Measurements from ENCODE around the gene HHAT.

HHAT gene

DNA sequence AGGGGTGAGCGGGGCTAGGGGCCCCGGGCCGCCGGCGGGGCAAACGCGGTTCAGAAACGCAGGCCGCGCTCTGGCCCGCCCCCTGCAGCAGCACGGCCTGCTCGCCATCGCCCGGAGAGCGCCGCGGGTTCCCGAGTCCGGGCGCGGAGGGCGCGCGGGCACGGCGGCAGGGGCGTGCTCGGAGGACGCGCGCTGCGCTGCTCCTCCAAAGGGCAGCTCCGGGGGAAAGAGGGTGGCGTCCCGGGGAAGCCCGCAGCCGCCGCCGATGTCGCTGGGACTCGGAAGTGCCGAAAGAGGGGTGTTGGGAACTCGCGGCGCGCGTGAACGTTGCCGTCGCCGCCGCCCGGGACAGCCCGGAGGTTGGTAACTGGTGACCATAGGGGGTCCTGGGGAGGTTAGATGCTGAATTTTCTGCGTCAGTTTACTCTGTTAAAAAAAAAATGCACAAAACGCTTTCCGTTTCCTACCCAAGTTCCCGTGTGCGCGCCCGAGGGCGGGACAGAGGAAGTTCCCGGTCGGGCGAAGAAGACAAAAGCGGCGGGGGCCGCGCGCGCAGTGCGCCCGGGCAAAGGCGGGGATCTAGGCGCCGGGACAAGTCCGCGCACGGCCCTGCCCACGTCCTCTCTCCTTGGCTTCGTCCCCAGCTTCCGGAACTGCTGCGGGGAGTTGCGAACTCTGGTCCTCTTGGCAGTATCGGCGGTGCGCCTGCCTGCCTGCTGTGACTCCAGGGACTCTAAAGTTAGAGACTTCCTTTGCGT is at the start of gene HHAT:
Gene HHAT, plus strand, starts transcription at position 157 of the 758 bp plus-strand sequence. CDS start 20,074 bp downstream, outside the sequence.
- DNase-seq, result peak; percentile 86

DNA sequence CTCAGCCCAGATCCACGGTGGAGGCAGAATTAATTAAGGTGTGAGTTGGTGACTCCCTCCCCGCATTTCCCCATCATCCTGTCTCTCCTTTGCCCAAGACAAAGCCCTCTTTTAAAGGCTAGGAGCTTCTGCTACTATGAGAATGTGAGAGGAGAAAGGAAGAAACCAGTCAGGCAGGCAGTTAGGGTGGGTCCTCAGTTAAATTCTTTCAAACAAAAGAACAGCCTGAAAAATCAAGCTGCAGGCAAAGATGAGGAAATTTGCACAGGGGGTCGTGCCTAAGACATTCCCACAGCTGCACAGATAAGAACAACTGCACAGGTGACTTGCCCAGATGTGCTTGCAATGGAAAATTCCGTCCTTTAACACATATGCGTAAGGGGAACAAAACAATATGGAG is 48.5 kb upstream of the HHAT start:
- DNase-seq, result no peak

DNA sequence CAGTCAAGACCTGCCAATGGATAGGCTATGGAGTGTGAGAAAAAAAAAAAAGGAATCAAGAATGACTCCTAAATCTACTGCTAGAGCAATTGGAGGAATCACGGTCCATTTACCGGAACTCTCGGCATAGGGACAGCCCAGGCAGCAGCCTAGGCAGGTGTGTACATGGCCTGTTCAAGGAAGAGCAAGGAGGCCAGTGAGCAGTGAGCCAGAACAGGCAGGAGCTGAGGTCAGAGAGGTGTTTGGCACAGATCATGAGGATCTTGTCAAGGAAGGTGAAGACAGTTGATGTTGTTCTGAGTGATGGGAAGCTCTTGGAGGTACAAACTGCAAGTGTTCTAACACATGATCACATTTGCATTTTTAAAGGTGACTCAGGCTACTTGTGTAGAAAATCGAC is 40.6 kb upstream of the HHAT start:
- no peak for DNase-seq

GRCh38 chr1:210289248-210289647 is 39.5 kb upstream of the HHAT start:
- DNase-seq, result no peak

DNA sequence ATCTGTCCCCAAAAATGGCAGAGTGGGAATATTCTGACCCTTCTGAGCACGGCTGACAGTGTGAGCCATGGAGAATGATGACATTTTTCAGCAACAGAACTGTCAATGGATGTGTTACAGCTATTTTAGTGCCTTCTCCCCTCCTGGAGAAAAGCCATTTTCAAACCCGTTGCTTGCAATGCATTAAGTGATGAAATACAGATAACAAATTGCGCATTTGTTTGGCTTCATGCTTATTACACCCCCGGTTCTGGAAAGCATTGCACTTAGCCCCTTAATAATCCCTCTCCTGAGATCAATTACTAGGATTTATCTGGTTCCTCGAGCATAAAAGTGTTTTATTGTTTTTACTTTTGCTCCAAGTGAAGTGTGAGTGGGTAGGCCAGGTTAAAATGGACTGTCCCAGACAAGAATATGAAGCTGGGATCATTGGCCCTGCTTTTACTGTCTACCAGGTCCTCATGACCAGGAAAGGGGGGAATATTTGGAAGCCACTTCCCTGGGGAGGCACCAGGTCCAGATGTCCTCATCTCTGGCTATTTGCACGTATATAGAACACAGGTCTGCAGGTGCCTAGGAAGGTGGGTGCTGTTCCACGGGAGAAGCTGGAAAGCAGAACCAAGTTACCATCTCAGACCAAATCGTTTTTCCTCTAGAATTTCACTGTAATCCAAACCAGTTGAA is 37.5 kb upstream of the HHAT start:
- no peak for DNase-seq

GRCh38 chr1:210291786-210292230 is 36.9 kb upstream of the HHAT start:
- no peak for DNase-seq

DNA sequence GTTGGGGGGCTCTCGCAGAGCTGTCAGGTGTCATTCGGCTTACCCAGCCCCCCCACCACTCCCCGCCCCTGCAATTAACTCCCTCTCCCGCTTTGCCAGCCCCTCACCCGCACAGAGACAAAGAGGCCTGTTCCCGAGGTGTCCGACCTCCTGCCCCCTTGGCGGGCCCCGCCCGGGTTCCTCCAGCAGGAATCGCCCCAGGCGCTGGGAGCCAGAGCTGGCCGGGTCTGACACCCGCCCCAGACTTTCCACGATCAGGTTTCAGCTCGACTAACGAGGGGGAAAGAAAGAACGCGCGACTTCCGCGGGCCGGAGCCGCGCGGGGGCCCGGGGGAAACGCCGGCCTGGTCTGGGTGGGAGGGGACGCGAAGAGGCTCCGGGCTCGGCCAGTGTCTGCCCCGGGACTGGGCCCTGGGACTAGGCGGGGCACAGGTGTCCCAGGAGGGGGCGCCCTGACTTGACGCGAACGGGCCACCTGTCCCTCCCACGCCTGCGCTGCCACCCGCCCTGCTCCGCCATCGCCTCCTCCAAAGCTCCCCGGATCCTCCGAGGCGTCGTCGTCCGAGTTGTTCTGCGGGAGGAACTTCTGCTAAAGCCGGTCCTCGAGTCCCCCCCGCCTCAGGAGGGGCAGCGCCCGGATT is 36.4 kb upstream of the HHAT start:
- peak; percentile 78 for DNase-seq

- DNase-seq, result no peak
Measured at GRCh38 chr1:210293171-210293607, 35.5 kb upstream of the HHAT start.

DNA sequence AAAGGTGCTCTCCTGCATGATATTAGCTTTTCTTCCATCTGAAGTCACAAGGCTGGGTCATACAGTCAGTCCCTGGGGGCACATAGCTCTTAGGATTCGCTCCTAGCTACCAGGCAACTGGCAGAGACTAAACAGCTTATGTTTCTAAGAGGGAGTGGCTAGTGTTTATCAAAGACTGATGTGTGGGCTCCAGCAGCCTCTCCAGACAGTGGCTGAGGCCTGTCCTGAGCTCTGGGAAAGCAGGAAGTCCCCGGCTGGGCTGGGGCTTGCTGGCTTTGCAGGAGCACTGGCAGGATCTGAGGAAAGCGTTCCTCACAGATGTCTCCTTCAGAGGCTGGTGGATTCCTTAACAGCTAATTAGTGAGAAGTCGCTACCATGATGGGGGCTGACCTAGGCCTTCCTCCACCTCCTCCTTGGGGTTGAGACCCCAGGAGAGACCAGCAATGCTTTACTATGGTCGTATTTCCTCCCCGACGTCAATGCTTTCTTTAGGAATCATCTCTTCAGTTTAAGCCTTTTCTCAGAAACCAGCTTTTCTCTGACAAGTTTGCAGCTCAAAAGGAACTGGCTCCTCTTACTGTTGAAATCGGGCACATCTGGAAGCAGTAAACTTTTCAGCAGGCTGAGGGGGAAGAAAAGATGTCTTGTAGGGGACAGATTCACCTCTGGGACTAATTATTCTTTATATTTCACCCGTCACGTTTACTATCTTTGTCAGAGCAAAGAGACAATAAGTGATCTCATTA is 33.5 kb upstream of the HHAT start:
- DNase-seq, result no peak

DNA sequence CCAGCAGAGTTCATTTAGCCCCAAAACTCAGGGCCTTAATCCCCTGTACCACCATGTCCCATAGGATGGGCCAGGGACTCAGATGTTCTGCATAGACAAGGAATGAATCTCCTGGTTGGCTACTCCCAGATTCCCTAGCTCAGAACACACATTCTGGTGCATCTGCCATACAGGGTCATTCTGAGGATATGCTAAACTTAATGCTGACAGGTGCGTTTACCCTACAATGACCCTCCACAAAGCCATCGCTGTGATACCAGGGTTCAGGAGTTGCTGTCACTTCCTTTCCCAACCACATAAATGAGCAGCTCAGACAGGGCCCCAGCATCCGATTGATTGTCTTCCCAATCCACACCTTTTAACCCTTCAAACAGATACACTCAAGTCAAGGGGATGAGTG is 32.0 kb upstream of the HHAT start:
- DNase-seq, result no peak

DNA sequence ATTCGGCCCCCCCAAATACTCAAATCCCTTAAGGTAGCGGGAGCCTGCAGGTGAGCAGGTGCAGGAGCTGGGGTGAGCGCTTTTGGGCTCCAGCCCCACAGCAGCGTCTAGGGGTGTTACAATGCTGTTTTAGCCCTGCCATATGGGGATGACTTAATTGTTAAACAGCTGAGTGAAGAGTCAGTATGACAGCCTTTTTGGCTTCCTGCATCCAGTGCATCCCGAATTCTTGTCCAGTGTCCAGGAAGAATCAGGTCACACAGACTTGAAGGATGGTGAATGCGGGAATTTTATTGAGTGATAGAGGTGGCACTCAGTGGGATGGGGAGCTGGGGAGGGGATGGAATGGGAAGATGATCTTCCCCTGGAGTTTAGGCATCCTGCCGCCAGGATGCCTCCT is 30.4 kb upstream of the HHAT start:
- DNase-seq, result no peak

DNA sequence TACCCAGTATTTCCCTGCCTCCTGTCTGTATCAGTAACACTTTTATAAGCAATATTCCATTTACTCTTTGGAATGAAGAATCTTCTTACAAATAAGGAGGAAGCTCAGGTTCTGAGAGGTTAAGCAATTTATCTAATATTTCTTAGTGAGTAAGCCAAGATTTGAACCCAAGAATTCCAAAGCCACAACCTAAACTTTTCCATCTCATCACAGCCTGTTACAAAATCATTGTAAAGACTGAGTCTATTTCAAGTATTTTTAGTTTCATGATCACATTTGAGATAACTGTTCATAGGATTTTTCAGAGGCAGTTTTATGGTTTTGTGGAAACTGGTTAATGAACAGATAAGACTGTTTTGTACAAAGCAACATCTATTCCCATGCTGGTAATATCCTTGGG is 29.8 kb upstream of the HHAT start:
- DNase-seq, result no peak

- DNase-seq, result no peak
Measured at GRCh38 chr1:210299501-210299900, 29.2 kb upstream of the HHAT start.

GRCh38 chr1:210300923-210301614 is 27.6 kb upstream of the HHAT start:
- DNase-seq, result no peak

GRCh38 chr1:210301615-210302000 is 27.1 kb upstream of the HHAT start:
- DNase-seq, result no peak

GRCh38 chr1:210302501-210302900 is 26.2 kb upstream of the HHAT start:
- DNase-seq, result no peak

GRCh38 chr1:210303391-210303790 is 25.3 kb upstream of the HHAT start:
- DNase-seq, result no peak

DNA sequence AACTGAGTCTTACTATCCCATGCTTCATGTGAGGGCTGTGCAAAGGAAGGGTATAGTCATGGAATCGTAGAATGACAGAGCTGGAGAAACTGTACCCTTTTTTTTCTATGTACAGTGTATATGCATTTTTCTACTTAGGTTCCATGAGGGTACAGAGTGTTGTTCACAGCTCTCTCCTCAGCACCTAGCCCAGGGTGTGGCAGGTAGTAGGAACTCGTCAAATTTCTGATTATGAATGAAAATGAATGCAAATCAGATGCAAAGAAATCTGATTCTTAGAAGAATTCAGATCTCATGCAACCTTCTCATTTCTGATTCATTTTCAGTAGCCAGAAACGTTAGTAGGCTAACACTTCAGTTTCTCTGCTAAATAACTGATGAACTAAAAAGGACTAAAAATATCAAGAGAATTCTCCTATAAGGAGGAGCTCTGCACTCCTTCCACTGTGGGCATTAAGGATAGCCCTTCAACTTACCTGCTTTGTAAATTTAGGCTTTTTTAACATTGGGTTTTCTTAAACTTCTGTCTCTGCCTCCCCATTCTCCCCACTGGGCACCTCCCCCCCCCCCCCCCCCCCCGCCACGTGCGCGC is 18.0 kb upstream of the HHAT start:
- no peak for DNase-seq

GRCh38 chr1:210311726-210312493 is 16.8 kb upstream of the HHAT start:
- DNase-seq, result no peak

- no peak for DNase-seq
Measured at GRCh38 chr1:210313046-210313595, 15.6 kb upstream of the HHAT start.

GRCh38 chr1:210313921-210314320 is 14.8 kb upstream of the HHAT start:
- no peak for DNase-seq

All from activated effector memory CD4-positive, alpha-beta T cell treated with anti-CD3 and anti-CD28 coated beads, Interleukin-2, amount 50 U/mL, for 16 hours (primary cell).